Activated gamma-delta T cell treated with Interleukin-2 at 50 U/mL for 16 hours (primary cell): ENCODE data around the gene KCNIP4.

Experiments used
- DNase-seq: peaks from one replicate; pipeline ENCODE4 v3.0.0-alpha.2; 2020

Gene KCNIP4

DNA sequence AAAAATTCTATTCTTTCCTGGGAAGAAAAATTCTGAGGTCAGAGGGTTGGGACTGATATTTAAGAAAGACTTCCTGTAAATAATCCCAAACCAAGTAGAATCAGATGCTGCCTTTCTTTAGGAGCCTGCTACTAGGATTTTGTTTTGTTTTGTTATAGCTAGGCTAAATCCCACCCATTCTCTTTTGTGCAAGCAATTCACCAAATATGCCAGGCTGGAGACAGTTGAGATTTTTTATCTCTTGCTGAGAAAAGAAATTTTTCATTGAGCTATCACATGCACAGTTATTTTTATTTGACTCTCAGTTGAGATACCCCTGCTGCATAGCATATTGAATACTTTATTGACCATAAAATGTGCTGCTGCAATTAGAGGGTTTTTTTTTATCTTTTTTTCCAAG lies 196.0 kb downstream of the KCNIP4 start:
- DNase-seq, result no peak

DNA sequence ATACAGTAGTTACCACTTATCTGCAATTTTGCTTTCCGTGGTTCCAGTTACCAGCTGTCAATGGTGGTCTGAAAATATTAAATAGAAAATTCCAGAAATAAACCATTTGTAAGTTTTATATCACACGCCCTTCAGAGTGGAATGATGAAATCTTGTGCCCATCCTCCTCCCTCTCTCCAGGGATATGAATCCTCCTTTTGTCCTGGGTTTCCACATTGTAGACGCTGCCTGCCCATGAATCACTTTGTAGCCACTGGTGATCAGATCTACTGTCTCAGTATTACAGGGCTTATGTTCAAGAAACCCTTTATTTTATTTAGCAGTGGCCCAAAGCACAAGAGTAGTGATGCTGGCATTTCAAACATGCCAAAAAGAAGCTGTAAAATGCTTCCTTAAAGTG lies 198.6 kb downstream of the KCNIP4 start:
- DNase-seq, result no peak

GRCh38 chr4:21749412-21749811 lies 199.2 kb downstream of the KCNIP4 start:
- no peak for DNase-seq

DNA sequence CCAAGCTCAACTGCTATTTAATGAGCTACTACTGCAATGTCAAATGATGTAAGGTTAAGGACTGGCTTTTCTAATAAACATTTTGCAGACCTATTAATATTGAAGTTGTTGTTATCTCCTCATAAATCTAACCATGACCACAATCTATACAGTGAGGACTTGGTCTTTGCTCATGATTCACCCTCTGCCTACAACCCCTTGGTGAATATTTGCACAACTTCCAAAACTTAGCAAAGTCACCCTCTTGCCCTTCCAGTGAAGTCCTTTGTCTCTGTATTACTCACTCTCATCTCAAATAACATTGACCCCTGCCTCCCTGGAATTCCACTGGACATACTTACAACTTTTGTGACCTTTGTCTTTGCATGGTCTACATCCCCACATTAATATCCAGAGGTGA lies 204.5 kb downstream of the KCNIP4 start:
- no peak for DNase-seq

DNA sequence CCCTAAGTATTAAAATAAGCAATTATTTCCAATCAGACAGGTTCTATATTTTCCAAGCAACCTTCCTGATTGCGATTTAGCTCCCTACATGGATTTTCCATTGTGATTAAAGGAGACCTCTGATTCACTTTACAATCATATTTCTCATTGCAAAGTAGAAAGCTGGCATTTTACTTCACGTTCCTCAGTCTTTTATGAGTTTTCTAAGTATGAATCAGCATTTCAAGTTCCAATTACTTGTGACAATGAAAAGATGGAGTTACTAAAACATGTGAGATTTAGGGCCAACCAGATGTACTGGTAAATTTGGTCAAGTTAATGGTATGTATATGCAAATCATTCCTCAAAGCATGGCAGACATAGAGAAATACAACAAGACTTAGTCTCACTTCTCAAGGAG lies 206.2 kb downstream of the KCNIP4 start:
- no peak for DNase-seq

GRCh38 chr4:21738821-21739220 lies 209.8 kb downstream of the KCNIP4 start:
- no peak for DNase-seq

DNA sequence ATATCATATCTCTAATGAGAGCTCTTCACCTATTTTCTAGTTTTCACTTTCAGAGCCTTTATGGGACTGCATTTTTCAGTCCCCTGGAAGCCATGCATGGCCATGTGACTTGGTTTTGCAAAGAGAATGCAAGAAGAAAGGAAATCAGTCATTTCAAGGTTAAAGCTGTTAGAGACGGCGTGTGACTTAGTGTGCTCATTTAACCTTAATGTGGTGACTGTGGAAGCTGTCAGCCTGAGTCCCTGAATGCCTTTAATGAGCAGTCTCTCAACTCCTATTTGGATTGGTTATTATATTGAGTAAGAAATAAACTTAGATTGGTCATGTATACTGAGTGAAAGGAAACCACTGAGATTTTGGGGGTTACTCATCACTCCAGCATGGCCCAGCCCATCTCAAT lies 212.7 kb downstream of the KCNIP4 start:
- DNase-seq, result no peak

- DNase-seq, result no peak
These were observed 214.5 kb downstream of the KCNIP4 start for GRCh38 chr4:21733894-21734630.

- no peak for DNase-seq
These were observed 220.3 kb downstream of the KCNIP4 start for GRCh38 chr4:21728304-21728703.

GRCh38 chr4:21726255-21726815 lies 222.2 kb downstream of the KCNIP4 start:
- DNase-seq, result no peak

DNA sequence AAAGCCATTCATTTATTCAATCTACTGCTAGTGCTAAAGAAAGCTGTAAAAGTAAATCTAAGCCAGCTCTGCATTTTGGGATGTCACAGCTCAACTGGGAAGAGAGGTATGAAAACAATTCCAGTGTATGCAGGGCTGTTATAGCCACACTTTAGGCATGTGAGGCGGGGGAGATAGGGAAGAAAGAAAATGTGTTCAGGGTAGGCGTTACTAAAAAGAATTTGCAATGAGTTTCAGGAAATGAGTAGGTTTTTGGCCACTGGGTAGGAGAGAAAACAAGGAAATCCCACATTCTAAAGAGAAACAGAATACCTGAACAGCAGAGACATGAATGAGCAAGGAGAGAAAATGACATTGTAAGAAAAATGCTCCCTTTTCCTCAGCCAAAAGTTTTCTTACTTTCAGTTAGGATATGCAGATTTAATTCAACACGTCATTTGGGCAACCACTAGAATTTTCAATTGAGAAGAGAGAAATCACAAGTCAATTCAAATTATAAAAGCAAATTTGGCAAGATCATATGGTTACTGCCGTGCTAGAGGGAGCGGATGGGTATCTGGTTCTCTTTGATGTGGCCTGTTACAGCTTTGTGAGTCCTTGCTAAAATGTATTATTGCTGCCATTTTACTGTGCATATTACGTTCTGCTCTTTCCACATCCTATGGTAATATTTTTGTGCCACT lies 226.3 kb downstream of the KCNIP4 start:
- no peak for DNase-seq

- no peak for DNase-seq
These were observed 232.0 kb downstream of the KCNIP4 start for GRCh38 chr4:21716531-21716930.

DNA sequence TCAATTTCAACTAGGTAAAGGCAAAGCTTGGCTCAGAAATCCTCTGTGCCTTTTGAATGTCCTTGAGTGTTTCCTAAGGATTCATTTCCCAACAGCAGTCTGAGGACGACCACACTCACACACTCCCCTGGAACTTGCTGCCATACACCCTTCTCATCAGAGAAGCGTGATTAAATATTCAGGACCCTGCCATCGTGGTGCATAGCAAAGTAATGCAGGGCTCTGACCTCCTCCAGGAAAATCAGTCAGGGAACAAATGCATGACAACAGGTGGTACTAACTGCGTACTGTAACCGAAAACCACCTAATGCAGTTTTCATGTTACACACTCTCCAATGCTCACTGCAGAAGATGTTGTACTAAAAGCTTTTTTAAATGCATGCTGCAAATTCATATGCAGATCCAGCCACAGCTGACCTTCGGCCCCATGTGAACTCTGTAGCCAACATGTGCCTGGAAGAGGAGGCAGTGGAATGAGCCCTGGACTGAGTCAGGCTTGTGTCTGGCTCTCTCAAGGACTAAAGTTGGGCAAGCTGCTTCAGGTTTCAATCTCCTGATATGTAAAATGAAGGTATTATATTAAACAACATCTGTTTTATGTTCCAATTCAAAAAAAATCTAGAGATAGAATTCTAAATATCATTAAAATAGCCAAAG lies 238.3 kb downstream of the KCNIP4 start:
- no peak for DNase-seq

DNA sequence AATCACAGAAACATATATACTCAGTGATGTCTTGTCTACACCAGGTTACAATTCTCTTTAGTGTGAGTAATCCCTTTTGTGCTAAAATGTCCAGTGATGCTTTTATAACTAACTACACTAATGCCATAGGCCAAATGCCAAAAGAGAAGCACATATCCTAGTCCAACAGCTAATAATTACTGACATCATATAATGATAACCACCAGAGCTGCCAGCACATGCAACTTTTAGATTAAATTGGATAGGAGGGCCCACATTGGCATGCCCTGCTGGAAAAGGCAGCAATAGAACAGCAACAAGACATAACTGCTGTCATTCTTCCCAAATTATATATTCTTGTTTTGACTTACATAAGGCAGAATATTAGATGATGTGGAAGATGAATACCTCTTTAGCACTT lies 238.8 kb downstream of the KCNIP4 start:
- DNase-seq, result no peak

DNA sequence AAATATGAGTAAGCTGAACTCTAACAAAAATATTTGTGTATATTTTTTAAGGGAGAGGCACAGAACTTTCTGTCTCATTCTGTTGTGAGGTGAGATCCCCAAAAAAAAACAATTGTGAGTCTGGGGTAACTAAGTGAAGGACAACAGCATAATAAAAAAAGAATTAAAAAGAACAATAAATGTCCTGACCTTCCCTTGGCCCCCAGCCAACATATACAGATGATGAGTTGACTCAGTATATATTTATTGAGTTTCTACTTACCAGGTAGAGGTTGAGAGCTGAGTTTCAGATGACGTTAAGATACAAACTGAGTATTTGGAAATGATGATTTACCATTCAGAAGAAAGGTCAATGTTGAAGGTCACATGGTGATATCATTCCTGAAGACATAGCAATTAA lies 239.5 kb downstream of the KCNIP4 start:
- no peak for DNase-seq

GRCh38 chr4:21699446-21699845 lies 249.1 kb downstream of the KCNIP4 start:
- DNase-seq, result no peak

- DNase-seq, result no peak
These were observed 251.0 kb downstream of the KCNIP4 start for GRCh38 chr4:21697583-21697982.

DNA sequence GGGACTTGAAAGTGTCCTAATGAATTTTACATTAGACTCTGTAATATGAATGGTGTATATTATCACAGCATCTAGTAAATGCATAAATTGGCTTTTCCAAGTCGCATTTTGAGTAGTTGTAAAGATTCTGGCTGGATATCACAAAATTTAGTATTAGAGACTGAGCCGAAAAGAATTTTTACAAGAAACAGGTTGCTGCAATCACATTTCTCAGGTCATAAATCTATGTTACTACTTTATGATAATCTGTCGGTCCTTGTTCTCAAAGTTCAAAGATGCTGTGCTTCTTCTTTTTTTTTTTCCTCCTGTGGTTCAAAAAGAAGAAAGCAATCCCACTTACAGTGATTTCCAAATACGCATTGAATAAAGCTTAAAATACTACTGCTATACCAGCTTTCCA lies 253.4 kb downstream of the KCNIP4 start:
- DNase-seq, result no peak

DNA sequence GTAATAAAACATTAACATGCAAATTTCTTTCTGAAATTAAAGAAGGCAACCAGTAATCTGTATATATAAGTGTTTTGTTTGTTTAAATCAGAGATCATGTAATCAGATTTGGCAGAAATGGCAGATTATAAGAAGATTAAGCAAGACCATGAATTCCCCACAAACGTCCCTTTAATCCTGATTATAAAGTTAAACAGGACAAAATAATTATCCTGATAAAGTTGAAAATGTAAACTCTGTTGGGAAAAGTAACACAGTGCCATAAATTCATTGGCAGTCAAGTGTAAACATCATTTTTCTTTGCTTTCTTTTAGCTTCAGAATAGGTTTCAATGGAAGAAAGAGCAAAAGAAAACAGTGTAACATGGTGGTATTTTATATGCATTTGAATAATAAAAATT lies 256.3 kb downstream of the KCNIP4 start:
- DNase-seq, result no peak

- DNase-seq, result no peak
These were observed 259.8 kb downstream of the KCNIP4 start for GRCh38 chr4:21688596-21689265.

- DNase-seq, result no peak
These were observed 262.7 kb downstream of the KCNIP4 start for GRCh38 chr4:21685911-21686310.

DNA sequence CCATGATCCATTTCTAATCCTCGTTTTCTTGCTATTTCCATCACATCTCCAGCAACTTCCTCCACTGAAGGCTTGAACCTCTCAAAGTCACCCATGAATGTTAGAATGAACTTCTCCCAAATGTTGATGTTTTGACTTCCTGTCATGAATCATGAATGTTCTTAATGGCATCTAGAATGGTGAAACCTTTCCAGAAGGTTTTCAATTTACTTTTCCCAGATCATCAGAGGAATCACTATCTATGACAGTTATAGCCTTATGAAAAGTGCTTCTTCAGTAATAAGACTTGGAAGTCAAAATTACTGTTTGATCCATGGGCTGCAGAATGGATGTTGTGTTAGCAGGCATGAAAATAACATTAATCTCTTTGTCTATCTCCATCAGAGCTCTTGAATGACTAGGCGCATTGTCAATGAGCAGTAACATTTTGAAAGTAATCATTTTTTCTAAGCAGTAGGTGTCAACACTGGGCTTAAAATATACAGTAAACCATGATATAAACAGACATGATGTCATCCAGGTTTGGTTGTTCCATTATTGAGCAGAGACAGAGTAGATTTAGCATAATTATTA lies 268.2 kb downstream of the KCNIP4 start:
- no peak for DNase-seq

- DNase-seq, result no peak
These were observed 269.9 kb downstream of the KCNIP4 start for GRCh38 chr4:21678711-21679110.
